ENCODE results near the gene ATP6V1C2.

- peak; percentile 13 for TF ChIP-seq CTCF (IDR thresholded peaks at IDR 0.05; ENCODE audit: low read depth, low read length, poor library complexity, severe bottlenecking)
- TF ChIP-seq EZH2phosphoT487 (IDR thresholded peaks at IDR 0.05; ENCODE audit: borderline replicate concordance, low read length) = no peak
These were observed 96.0 kb downstream of the ATP6V1C2 start for GRCh38 chr2:10817413-10817812.

Data from DOHH2 (cell line).